Measurements from ENCODE around the gene STXBP5. TPM values are rescaled to one million over a fixed set of nuclear protein-coding genes. Genes with fewer than 3 reads are reported as not detected.

The STXBP5 gene
- total and polyA plus RNA-seq, 9 of the 15 experiments (the other 6 are each of a cell fraction or from before 2014, with no cell fraction given): 23.3 to 172 (median 71.5) TPM

- Histone ChIP-seq H3K4me1 (replicated peaks in 1 of 2; ENCODE audit: control insufficient read depth in 2 of 2, insufficient read depth in 2 of 2, low read length in 2 of 2) (peaks cover 0 to 6% of the 10 kb centered on the region in 2 experiments; a peak in 1 of 5 replicates), H3K9me1 (ENCODE audit: control insufficient read depth, insufficient read depth, low read length) (no peaks in the 10 kb centered on the region), H3K9me3 (replicated peaks; ENCODE audit: control insufficient read depth, insufficient read depth, low read depth, low read length) (no peaks in the 10 kb centered on the region), H3K9ac (ENCODE audit: insufficient read depth in 1 of 2, low read depth in 2 of 2, low read length in 2 of 2) (no peak overlapping the region), H3K27me3 (ENCODE audit: control insufficient read depth in 2 of 2, insufficient read depth in 2 of 2, low read length in 2 of 2) (peaks cover 2 to 17% of the 10 kb centered on the region in 2 experiments; a peak in 4 of 5 replicates), H3K79me2 (ENCODE audit: control insufficient read depth, insufficient read depth, low read length) (no peaks in the 10 kb centered on the region), H3K4me2 (ENCODE audit: insufficient read depth, low read length) (peak overlapping the region; percentile 40), H3K27ac (ENCODE audit: extremely low read depth, low read depth, low read length) (no peak overlapping the region), H3K36me3 (ENCODE audit: control insufficient read depth, insufficient read depth, low read length) (no peaks in the 10 kb centered on the region), H2AFZ (ENCODE audit: low read depth, low read length) (peak overlapping the region; percentile 41; the same call in 1 of the 2 replicates), H4K20me1 (replicated peaks; ENCODE audit: control insufficient read depth, insufficient read depth, low read length) (no peaks in the 10 kb centered on the region), H3K4me3 (no peak overlapping the region)
- peak in 1 of 4 experiments; percentile 40 for DNase-seq (ENCODE audit: extremely low read depth in 1 of 4, low spot score in 3 of 4)
- peak; percentile 66 for FAIRE-seq
- ChIA-PET POLR2A (interaction anchor here (0.6 to 1.8 kb wide), 5 partner anchors 12 to 901 kb away, joined by 3 read pairs; no protein-coding TSS in a partner anchor), CTCF (ENCODE audit: low intra/inter-chr PET ratio) (no interaction called here)
- WGBS (ENCODE audit: insufficient coverage, low coverage, missing lambda C conversion rate): 3% methylated on average over 8 of the region's 8 CpGs
- in situ Hi-C loops (cut with MboI) (no loop called here), intact Hi-C loops (cut with micrococcal nuclease) (no loop called here)
- BruUV-seq (replicated peaks): no TSS peak
- peak; percentile 90 for ATAC-seq
- TF ChIP-seq SMAD2 (IDR thresholded peaks at IDR 0.05; ENCODE audit: low read depth, low read length) (no peak), CTCFL (IDR thresholded peaks at IDR 0.05; ENCODE audit: borderline replicate concordance, insufficient read depth, low read depth, low read length, poor library complexity, severe bottlenecking) (peak; percentile 52), KLF6 (CRISPR knock-in tag; IDR thresholded peaks at IDR 0.05; ENCODE audit: borderline replicate concordance) (no peak), ZNF551 (CRISPR knock-in tag; IDR thresholded peaks at IDR 0.05) (no peak), SMC3 (conservative IDR thresholded peaks at IDR 0.05; ENCODE audit: insufficient read depth, low read depth, low read length) (peak; percentile 39; the same call in 1 of the 2 replicates), LCOR (CRISPR knock-in tag; IDR thresholded peaks at IDR 0.05) (no peak), CEBPZ (IDR thresholded peaks at IDR 0.05; ENCODE audit: borderline replicate concordance, low read depth, low read length) (no peak), CTBP1 (IDR thresholded peaks at IDR 0.05; ENCODE audit: borderline replicate concordance) (peak; percentile 53; the same call in 1 of the 2 replicates), KAT2B (IDR thresholded peaks at IDR 0.05; ENCODE audit: low read depth, low read length) (no peak), RAD21 (CRISPR knock-in tag; conservative IDR thresholded peaks at IDR 0.05 in 1 of 2, IDR thresholded peaks at IDR 0.05 in 1 of 2) (peak in 1 of 2 experiments; percentile 54; a peak in 2 of 4 replicates), KDM5B (IDR thresholded peaks at IDR 0.05; ENCODE audit: insufficient replicate concordance, low read depth, low read length) (no peak), THRA (IDR thresholded peaks at IDR 0.05) (no peak)
Observed at GRCh38 chr6:147407571-147407970, 203.4 kb downstream of the STXBP5 start.

Measured in K562 (cell line).